ENCODE data around the gene NACC2.
"Not testable (repeated sequence)": the region's sequence is repeated elsewhere in the genome, so short reads cannot be mapped to it uniquely, and the experiment has no call there.

NACC2 gene

DNA sequence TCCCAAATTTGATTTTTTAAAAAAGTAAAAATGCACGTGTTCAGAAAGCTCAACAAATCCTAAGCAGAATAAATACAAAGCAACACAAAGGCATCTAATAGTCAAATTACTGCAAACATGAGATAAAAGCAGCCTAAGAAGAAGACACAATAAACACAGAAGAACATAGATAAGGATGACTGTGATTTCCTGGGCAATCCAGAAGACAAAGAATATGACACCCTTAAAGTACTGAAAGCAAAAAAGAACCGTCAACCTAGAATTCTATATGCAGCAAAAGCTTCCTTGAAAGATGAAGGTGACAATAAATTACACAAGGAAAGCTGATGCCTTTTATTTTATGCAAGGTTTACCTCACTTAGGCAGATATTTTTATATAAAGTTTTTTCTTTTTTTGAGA lies 58.2 kb downstream of the NACC2 start:
- no peak overlapping the region for H3K4me3 ChIP-seq (ENCODE audit: low read length)
- DNase-seq (ENCODE audit: low read depth) = no peak
- TF ChIP-seq, protein P1, sequence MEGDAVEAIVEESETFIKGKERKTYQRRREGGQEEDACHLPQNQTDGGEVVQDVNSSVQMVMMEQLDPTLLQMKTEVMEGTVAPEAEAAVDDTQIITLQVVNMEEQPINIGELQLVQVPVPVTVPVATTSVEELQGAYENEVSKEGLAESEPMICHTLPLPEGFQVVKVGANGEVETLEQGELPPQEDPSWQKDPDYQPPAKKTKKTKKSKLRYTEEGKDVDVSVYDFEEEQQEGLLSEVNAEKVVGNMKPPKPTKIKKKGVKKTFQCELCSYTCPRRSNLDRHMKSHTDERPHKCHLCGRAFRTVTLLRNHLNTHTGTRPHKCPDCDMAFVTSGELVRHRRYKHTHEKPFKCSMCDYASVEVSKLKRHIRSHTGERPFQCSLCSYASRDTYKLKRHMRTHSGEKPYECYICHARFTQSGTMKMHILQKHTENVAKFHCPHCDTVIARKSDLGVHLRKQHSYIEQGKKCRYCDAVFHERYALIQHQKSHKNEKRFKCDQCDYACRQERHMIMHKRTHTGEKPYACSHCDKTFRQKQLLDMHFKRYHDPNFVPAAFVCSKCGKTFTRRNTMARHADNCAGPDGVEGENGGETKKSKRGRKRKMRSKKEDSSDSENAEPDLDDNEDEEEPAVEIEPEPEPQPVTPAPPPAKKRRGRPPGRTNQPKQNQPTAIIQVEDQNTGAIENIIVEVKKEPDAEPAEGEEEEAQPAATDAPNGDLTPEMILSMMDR (conservative IDR thresholded peaks at IDR 0.05; ENCODE audit: low read length) = no peak

DNA sequence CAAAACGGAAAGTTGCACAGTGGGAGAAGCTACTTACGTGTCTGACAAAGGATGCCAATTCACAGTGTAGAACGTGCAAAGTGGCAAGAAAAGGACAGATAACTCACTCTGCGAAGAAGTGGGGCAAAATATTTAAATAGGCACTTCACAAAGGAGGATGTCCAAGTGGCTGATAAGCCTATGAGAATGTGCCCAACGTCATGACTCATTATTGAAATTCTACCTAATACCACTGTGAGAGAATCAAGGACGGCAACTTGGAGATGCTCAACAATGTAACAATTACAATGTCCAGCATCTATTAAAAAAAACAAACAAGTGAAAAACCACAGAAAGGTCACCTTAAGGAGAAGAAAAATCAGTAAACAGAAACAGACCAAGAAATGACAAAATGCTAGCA lies 59.0 kb downstream of the NACC2 start:
- DNase-seq (ENCODE audit: low read depth) = no peak
- H3K4me3 ChIP-seq (ENCODE audit: low read length) = no peak overlapping the region
- TF ChIP-seq, protein P1 (conservative IDR thresholded peaks at IDR 0.05; ENCODE audit: low read length) = no peak

DNA sequence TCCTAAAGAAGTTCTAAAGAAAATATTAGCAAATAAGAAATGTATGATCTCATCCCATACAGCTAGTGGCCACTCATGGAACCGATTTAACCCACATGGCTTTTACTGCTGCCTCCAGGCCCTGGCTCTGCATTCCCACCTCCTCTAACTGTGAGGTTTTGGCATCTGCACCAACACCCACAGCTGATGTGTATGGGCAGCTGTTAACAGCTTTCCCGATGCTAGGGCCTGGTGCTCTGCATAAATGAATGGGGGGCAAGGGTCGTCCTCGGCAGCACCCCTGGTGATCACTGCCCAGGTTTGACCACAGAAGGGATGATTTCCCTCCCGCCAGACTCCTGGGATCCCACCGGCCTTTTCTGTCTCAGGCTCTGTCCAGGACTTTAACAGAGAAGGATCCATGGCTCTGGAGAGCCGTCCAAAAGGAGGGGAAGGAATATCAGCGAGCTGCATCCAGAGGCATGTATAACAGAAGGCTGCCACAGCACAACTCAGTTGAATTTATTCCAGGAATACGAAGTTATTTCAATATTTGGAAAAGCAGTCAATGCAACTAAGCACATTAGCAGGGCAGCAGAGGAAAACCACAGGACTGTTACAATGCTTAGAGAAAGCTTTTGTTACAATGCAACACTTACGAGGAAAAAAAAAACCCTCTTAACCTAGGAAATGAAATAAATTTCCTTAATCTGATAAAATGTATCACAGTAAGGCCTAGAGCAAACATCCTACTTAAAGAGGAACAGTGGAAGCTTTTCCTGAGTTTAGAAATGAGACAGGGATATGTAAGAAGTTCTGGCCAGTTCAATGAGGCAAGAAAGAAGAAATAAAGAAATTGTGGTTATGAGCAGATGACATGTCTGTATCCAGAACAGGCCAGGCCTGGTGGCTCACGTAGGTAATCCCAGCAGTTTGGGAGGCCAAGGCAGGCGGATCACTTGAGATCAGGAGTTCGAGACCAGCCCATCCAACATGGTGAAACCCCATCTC lies 63.1 kb downstream of the NACC2 start:
- peak; percentile 44 for DNase-seq (ENCODE audit: low read depth)
- TF ChIP-seq, protein P1 (conservative IDR thresholded peaks at IDR 0.05; ENCODE audit: low read length) = no peak
- no peak overlapping the region for H3K4me3 ChIP-seq (ENCODE audit: low read length)

DNA sequence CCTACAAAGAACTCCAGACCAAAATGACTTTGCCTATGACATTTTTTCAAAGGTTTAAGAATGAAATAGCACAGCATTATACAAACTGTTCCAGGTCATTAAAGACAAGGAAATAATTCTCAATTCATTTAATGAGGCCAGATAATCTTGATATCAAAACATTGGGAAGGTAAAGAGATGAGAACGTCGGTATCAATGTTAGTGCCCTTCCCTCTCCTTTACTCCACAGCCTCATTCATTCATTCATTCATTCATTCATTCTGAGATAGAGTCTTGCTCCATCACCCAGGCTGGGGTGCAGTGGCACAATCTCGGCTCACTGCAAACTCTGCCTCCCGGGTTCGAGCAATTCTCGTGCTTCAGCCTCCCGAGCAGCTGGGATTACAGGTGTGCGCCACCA lies 64.0 kb downstream of the NACC2 start:
- DNase-seq (ENCODE audit: low read depth) = no peak
- no peak overlapping the region for H3K4me3 ChIP-seq (ENCODE audit: low read length)
- TF ChIP-seq, protein P1 (conservative IDR thresholded peaks at IDR 0.05; ENCODE audit: low read length) = no peak

- no peak overlapping the region for H3K4me3 ChIP-seq (ENCODE audit: low read length)
- DNase-seq (ENCODE audit: low read depth) = no peak
- TF ChIP-seq, protein P1 (conservative IDR thresholded peaks at IDR 0.05; ENCODE audit: low read length) = no peak
Measured at GRCh38 chr9:136029556-136029955, 65.5 kb downstream of the NACC2 start.

- no peak overlapping the region for H3K4me3 ChIP-seq (ENCODE audit: low read length)
- DNase-seq (ENCODE audit: low read depth) = no peak
- TF ChIP-seq, protein P1 (conservative IDR thresholded peaks at IDR 0.05; ENCODE audit: low read length) = no peak
Measured at GRCh38 chr9:136028760-136029470, 66.2 kb downstream of the NACC2 start.

GRCh38 chr9:136026943-136027289 lies 68.2 kb downstream of the NACC2 start:
- not testable (repeated sequence) for H3K4me3 ChIP-seq (ENCODE audit: low read length); DNase-seq (ENCODE audit: low read depth)

Data from AG10803 (cell line).